GM23338 (cell line): ENCODE measurements around the gene VEGFD. TPM values are rescaled to one million over a fixed set of nuclear protein-coding genes. Genes with fewer than 3 reads are reported as not detected.

ENCODE experiments used
- ATAC-seq: fragments of 200-7000 bp; cut with Tn5 transposase; 3 replicates; pipeline ENCODE4 v1.9.1; 2020
- DNase-seq: peaks from one replicate; pipeline ENCODE4 v3.0.0-alpha.2; 2015; ENCODE audit warnings: low spot score
- H2AFZ ChIP-seq: fragments of 200-600 bp; sonication (generic); 2 replicates; pipeline ENCODE4 v1.8.0; 2016; ENCODE audit warnings: antibody characterized with exemption, mild to moderate bottlenecking, moderate library complexity
- H3F3A ChIP-seq: fragments of 200-600 bp; sonication (generic); replicated peaks from 2 replicates; pipeline ENCODE4 v1.8.0; 2017; ENCODE audit warnings: antibody characterized with exemption, mixed run types, low read depth
- H3K27ac ChIP-seq: fragments of 200-600 bp; sonication (generic); 2 replicates; pipeline ENCODE4 v1.6.1; 2016; ENCODE audit warnings: low read depth
- H3K27me3 ChIP-seq: fragments of 200-600 bp; sonication (generic); 2 replicates; pipeline ENCODE4 v1.8.0; 2016; ENCODE audit warnings: mild to moderate bottlenecking, mixed run types, moderate library complexity; ENCODE audit not compliant: insufficient read depth
- H3K36me3 ChIP-seq: fragments of 200-600 bp; sonication (generic); 2 replicates; pipeline ENCODE4 v1.8.0; 2016; ENCODE audit warnings: mild to moderate bottlenecking; ENCODE audit not compliant: insufficient read depth
- H3K4me1 ChIP-seq: fragments of 200-600 bp; sonication (generic); 2 replicates; pipeline ENCODE4 v1.8.0; 2016; ENCODE audit warnings: mild to moderate bottlenecking, moderate library complexity; ENCODE audit not compliant: insufficient read depth
- H3K4me2 ChIP-seq: fragments of 200-600 bp; sonication (generic); 2 replicates; pipeline ENCODE4 v1.7.1; 2017; ENCODE audit warnings: mixed run types
- H3K4me3 ChIP-seq: fragments of 200-600 bp; sonication (generic); 2 replicates; pipeline ENCODE4 v1.6.1; 2016; ENCODE audit warnings: mixed run types
- H3K79me2 ChIP-seq: fragments of 200-600 bp; sonication (generic); replicated peaks from 2 replicates; pipeline ENCODE4 v1.8.0; 2017; ENCODE audit warnings: mild to moderate bottlenecking; ENCODE audit not compliant: insufficient read depth
- H3K9me2 ChIP-seq: fragments of 200-600 bp; sonication (generic); 2 replicates; pipeline ENCODE4 v1.8.0; 2017; ENCODE audit not compliant: insufficient read depth
- H4K20me1 ChIP-seq: fragments of 200-600 bp; sonication (generic); replicated peaks from 2 replicates; pipeline ENCODE4 v1.8.0; 2017; ENCODE audit warnings: mild to moderate bottlenecking; ENCODE audit not compliant: insufficient read depth
- H3K27ac Mint-ChIP-seq: 2 replicates; pipeline ENCODE4 v1.8.0; 2020; ENCODE audit warnings: inconsistent platforms, mild to moderate bottlenecking, moderate library complexity, mixed read lengths
- H3K27me3 Mint-ChIP-seq: 3 replicates; pipeline ENCODE4 v1.8.0; 2022; ENCODE audit warnings: low read depth, mild to moderate bottlenecking, moderate library complexity, mixed read lengths, inconsistent platforms; ENCODE audit not compliant: insufficient read depth, poor library complexity
- H3K36me3 Mint-ChIP-seq: 3 replicates; pipeline ENCODE4 v1.8.0; 2021; ENCODE audit warnings: low read depth, mild to moderate bottlenecking, inconsistent platforms, moderate library complexity, mixed read lengths
- H3K4me1 Mint-ChIP-seq: 3 replicates; pipeline ENCODE4 v1.8.0; 2020; ENCODE audit warnings: mild to moderate bottlenecking, inconsistent platforms, mixed read lengths
- H3K4me3 Mint-ChIP-seq: 3 replicates; pipeline ENCODE4 v1.8.0; 2021; ENCODE audit warnings: moderate library complexity, mild to moderate bottlenecking, inconsistent platforms, mixed read lengths
- H3K9me3 Mint-ChIP-seq: 3 replicates; pipeline ENCODE4 v1.8.0; 2020; ENCODE audit warnings: moderate library complexity, mild to moderate bottlenecking, inconsistent platforms, mixed read lengths
- CREB1 ChIP-seq: fragments of 250-450 bp; sonication (Bioruptor Pico); IDR thresholded peaks from 2 replicates; pipeline ENCODE4 v1.5.0; 2020; ENCODE audit warnings: low read depth, mild to moderate bottlenecking, moderate library complexity
- EZH2 ChIP-seq: fragments of 200-600 bp; sonication (generic); IDR thresholded peaks from one replicate; pipeline ENCODE4 v1.8.0; 2017; ENCODE audit warnings: antibody characterized with exemption, mild to moderate bottlenecking, low read depth; ENCODE audit not compliant: unreplicated experiment
- EZH2phosphoT487 ChIP-seq: fragments of 200-600 bp; sonication (generic); IDR thresholded peaks from one replicate; pipeline ENCODE4 v1.8.1; 2018; ENCODE audit warnings: antibody characterized with exemption; ENCODE audit not compliant: unreplicated experiment
- JUNB ChIP-seq: IDR thresholded peaks from one replicate; pipeline ENCODE4 v1.6.1; 2016; ENCODE audit warnings: antibody characterized with exemption; ENCODE audit not compliant: unreplicated experiment
- NANOG ChIP-seq: IDR thresholded peaks from 2 replicates; pipeline ENCODE4 v1.6.1; 2016; ENCODE audit warnings: antibody characterized with exemption, borderline replicate concordance
- POLR2AphosphoS5 ChIP-seq: IDR thresholded peaks from 2 replicates; pipeline ENCODE4 v1.6.1; 2016; ENCODE audit warnings: antibody characterized with exemption, low read depth
- STAT1 ChIP-seq: IDR thresholded peaks from one replicate; pipeline ENCODE4 v1.6.1; 2016; ENCODE audit warnings: antibody characterized with exemption; ENCODE audit not compliant: unreplicated experiment
- ZNF114 ChIP-seq: fragments of 250-450 bp; sonication (Bioruptor Pico); IDR thresholded peaks from 2 replicates; pipeline ENCODE4 v1.5.0; 2020; ENCODE audit warnings: mild to moderate bottlenecking, moderate library complexity
- ZNF331 ChIP-seq: fragments of 250-450 bp; sonication (Bioruptor Pico); IDR thresholded peaks from 2 replicates; pipeline ENCODE4 v1.5.0; 2020; ENCODE audit warnings: low read depth, mild to moderate bottlenecking, moderate library complexity
- polyA plus RNA-seq: library from polyadenylated mRNA; unstranded; fragments of >200 nt; fragmentation: Nextera tagmentation; extraction: Ambion mirVana; gene quantifications from 2 replicates; pipeline ENCODE4 v1.2.1, GENCODE V29; 2016
- total RNA-seq: library from RNA; depleted of rRNA; stranded (reverse); fragments of >200 nt; shearing (Covaris generic); gene quantifications from 2 replicates; pipeline ENCODE4 v1.2.3, GENCODE V29; 2014
- TF ChIP-seq, protein P1 (sequence below): IDR thresholded peaks from one replicate; pipeline ENCODE4 v1.6.1; 2018; ENCODE audit warnings: antibody characterized with exemption; ENCODE audit not compliant: unreplicated experiment
- TF ChIP-seq, protein P2 (sequence below): fragments of 250-450 bp; sonication (Bioruptor Pico); IDR thresholded peaks from 2 replicates; pipeline ENCODE4 v1.5.0; 2020; ENCODE audit warnings: mild to moderate bottlenecking, moderate library complexity
- TF ChIP-seq, protein P3 (sequence below): IDR thresholded peaks from 2 replicates; pipeline ENCODE4 v1.6.1; 2016; ENCODE audit warnings: antibody characterized with exemption
- TF ChIP-seq, protein P4 (sequence below), 2 experiments: fragments of 200-600 bp in 1 of 2; sonication (generic) in 1 of 2; conservative IDR thresholded peaks; 2 replicates each; pipeline versions ENCODE4 v1.5.1 to v1.6.1; 2016 to 2017; ENCODE audit warnings: antibody characterized with exemption in 2 of 2, low read depth in 2 of 2, mild to moderate bottlenecking in 2 of 2, moderate library complexity in 1 of 2

The VEGFD gene
- total and polyA plus RNA-seq, 2 experiments from 2014 or later, result 0.13 TPM; not detected in 1

DNA sequence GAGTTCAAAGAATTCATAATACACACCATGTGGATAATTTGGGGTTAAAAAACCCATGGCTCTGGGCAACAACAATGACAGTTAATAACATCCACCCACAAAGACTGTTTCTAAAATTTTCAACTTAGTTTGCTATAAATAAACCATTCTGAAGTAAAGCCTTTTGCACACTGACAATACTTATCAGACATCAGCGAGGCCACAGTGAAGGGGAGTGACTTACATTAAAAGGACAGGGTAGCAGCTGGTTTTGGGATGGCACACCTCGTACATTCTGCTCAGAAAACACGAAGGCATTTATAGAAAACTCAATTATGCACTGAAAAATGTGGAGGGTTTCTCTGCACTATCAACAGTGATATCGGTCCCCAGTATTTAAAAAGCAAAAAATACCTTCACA, 63.9 kb downstream of the VEGFD start (continued):
- TF ChIP-seq, protein P1, sequence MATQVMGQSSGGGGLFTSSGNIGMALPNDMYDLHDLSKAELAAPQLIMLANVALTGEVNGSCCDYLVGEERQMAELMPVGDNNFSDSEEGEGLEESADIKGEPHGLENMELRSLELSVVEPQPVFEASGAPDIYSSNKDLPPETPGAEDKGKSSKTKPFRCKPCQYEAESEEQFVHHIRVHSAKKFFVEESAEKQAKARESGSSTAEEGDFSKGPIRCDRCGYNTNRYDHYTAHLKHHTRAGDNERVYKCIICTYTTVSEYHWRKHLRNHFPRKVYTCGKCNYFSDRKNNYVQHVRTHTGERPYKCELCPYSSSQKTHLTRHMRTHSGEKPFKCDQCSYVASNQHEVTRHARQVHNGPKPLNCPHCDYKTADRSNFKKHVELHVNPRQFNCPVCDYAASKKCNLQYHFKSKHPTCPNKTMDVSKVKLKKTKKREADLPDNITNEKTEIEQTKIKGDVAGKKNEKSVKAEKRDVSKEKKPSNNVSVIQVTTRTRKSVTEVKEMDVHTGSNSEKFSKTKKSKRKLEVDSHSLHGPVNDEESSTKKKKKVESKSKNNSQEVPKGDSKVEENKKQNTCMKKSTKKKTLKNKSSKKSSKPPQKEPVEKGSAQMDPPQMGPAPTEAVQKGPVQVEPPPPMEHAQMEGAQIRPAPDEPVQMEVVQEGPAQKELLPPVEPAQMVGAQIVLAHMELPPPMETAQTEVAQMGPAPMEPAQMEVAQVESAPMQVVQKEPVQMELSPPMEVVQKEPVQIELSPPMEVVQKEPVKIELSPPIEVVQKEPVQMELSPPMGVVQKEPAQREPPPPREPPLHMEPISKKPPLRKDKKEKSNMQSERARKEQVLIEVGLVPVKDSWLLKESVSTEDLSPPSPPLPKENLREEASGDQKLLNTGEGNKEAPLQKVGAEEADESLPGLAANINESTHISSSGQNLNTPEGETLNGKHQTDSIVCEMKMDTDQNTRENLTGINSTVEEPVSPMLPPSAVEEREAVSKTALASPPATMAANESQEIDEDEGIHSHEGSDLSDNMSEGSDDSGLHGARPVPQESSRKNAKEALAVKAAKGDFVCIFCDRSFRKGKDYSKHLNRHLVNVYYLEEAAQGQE, result no peak
- TF ChIP-seq EZH2, result no peak
- TF ChIP-seq STAT1, result no peak
- TF ChIP-seq ZNF331 (CRISPR knock-in tag), result no peak
- no peak for TF ChIP-seq CREB1 (CRISPR knock-in tag)
- no peak for TF ChIP-seq JUNB

DNA sequence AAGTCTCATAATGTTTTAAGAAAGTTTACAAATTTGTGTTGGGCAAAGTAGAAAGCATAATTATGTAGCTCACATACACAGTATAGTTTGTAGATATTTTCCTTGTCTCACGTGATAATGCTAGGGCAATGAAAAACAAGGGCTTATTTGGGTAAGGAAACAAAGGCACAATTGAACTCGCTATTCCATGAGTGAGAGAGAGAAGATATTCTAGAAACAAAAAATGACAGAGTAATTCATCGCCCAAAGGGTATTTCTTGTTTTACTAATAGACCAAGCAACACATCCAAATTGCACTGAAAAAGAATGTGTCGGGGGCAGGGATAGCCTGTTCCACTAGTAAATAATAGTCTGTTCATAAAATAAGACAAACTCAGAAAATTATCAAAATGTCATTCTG, 65.1 kb downstream of the VEGFD start:
- ATAC-seq, result no peak
- H3K4me3 ChIP-seq, result no peak overlapping the region
- TF ChIP-seq, protein P2, sequence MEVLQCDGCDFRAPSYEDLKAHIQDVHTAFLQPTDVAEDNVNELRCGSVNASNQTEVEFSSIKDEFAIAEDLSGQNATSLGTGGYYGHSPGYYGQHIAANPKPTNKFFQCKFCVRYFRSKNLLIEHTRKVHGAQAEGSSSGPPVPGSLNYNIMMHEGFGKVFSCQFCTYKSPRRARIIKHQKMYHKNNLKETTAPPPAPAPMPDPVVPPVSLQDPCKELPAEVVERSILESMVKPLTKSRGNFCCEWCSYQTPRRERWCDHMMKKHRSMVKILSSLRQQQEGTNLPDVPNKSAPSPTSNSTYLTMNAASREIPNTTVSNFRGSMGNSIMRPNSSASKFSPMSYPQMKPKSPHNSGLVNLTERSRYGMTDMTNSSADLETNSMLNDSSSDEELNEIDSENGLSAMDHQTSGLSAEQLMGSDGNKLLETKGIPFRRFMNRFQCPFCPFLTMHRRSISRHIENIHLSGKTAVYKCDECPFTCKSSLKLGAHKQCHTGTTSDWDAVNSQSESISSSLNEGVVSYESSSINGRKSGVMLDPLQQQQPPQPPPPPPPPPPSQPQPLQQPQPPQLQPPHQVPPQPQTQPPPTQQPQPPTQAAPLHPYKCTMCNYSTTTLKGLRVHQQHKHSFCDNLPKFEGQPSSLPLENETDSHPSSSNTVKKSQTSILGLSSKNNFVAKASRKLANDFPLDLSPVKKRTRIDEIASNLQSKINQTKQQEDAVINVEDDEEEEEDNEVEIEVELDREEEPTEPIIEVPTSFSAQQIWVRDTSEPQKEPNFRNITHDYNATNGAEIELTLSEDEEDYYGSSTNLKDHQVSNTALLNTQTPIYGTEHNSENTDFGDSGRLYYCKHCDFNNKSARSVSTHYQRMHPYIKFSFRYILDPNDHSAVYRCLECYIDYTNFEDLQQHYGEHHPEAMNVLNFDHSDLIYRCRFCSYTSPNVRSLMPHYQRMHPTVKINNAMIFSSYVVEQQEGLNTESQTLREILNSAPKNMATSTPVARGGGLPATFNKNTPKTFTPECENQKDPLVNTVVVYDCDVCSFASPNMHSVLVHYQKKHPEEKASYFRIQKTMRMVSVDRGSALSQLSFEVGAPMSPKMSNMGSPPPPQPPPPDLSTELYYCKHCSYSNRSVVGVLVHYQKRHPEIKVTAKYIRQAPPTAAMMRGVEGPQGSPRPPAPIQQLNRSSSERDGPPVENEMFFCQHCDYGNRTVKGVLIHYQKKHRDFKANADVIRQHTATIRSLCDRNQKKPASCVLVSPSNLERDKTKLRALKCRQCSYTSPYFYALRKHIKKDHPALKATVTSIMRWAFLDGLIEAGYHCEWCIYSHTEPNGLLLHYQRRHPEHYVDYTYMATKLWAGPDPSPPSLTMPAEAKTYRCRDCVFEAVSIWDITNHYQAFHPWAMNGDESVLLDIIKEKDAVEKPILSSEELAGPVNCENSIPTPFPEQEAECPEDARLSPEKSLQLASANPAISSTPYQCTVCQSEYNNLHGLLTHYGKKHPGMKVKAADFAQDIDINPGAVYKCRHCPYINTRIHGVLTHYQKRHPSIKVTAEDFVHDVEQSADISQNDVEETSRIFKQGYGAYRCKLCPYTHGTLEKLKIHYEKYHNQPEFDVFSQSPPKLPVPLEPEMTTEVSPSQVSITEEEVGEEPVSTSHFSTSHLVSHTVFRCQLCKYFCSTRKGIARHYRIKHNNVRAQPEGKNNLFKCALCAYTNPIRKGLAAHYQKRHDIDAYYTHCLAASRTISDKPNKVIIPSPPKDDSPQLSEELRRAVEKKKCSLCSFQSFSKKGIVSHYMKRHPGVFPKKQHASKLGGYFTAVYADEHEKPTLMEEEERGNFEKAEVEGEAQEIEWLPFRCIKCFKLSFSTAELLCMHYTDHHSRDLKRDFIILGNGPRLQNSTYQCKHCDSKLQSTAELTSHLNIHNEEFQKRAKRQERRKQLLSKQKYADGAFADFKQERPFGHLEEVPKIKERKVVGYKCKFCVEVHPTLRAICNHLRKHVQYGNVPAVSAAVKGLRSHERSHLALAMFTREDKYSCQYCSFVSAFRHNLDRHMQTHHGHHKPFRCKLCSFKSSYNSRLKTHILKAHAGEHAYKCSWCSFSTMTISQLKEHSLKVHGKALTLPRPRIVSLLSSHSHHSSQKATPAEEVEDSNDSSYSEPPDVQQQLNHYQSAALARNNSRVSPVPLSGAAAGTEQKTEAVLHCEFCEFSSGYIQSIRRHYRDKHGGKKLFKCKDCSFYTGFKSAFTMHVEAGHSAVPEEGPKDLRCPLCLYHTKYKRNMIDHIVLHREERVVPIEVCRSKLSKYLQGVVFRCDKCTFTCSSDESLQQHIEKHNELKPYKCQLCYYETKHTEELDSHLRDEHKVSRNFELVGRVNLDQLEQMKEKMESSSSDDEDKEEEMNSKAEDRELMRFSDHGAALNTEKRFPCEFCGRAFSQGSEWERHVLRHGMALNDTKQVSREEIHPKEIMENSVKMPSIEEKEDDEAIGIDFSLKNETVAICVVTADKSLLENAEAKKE (CRISPR knock-in tag), result no peak
- TF ChIP-seq EZH2phosphoT487, result no peak
- TF ChIP-seq NANOG, result no peak
- TF ChIP-seq JUNB, result no peak
- TF ChIP-seq, protein P3, sequence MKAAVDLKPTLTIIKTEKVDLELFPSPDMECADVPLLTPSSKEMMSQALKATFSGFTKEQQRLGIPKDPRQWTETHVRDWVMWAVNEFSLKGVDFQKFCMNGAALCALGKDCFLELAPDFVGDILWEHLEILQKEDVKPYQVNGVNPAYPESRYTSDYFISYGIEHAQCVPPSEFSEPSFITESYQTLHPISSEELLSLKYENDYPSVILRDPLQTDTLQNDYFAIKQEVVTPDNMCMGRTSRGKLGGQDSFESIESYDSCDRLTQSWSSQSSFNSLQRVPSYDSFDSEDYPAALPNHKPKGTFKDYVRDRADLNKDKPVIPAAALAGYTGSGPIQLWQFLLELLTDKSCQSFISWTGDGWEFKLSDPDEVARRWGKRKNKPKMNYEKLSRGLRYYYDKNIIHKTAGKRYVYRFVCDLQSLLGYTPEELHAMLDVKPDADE, result no peak
- no peak for TF ChIP-seq EZH2
- TF ChIP-seq ZNF331 (CRISPR knock-in tag), result no peak
- TF ChIP-seq, protein P4, sequence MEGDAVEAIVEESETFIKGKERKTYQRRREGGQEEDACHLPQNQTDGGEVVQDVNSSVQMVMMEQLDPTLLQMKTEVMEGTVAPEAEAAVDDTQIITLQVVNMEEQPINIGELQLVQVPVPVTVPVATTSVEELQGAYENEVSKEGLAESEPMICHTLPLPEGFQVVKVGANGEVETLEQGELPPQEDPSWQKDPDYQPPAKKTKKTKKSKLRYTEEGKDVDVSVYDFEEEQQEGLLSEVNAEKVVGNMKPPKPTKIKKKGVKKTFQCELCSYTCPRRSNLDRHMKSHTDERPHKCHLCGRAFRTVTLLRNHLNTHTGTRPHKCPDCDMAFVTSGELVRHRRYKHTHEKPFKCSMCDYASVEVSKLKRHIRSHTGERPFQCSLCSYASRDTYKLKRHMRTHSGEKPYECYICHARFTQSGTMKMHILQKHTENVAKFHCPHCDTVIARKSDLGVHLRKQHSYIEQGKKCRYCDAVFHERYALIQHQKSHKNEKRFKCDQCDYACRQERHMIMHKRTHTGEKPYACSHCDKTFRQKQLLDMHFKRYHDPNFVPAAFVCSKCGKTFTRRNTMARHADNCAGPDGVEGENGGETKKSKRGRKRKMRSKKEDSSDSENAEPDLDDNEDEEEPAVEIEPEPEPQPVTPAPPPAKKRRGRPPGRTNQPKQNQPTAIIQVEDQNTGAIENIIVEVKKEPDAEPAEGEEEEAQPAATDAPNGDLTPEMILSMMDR (conservative IDR thresholded peaks at IDR 0.05; ENCODE audit: low read depth in 2 of 2), result no peak
- TF ChIP-seq CREB1 (CRISPR knock-in tag), result no peak
- no peak for TF ChIP-seq ZNF114 (CRISPR knock-in tag)
- no peak for TF ChIP-seq POLR2AphosphoS5
- no peak for TF ChIP-seq STAT1

More for the DNA sequence above, 65.1 kb downstream of the VEGFD start:
- no peak overlapping the region for H3K4me3 Mint-ChIP-seq
- DNase-seq, result no peak
- no peaks in the 10 kb centered on the region for H3K36me3 ChIP-seq
- no peaks in the 10 kb centered on the region for H3K27me3 ChIP-seq
- H2AFZ ChIP-seq, result no peak overlapping the region
- no peak overlapping the region for H3K27ac ChIP-seq
- H3K9me2 ChIP-seq, result no peaks in the 10 kb centered on the region
- no peaks in the 10 kb centered on the region for H3K4me1 ChIP-seq
- H3F3A ChIP-seq, result no peaks in the 10 kb centered on the region
- no peaks in the 10 kb centered on the region for H4K20me1 ChIP-seq
- H3K9me3 Mint-ChIP-seq, result no peaks in the 10 kb centered on the region
- H3K79me2 ChIP-seq, result no peaks in the 10 kb centered on the region
- H3K27me3 Mint-ChIP-seq, result no peaks in the 10 kb centered on the region
- H3K36me3 Mint-ChIP-seq, result peaks cover 16% of the 10 kb centered on the region; the same call in 2 of the 3 replicates
- H3K4me1 Mint-ChIP-seq, result no peaks in the 10 kb centered on the region
- H3K4me2 ChIP-seq, result no peak overlapping the region
- H3K27ac Mint-ChIP-seq, result no peak overlapping the region
